Adrenal gland (tissue), 5 donors: Measurements from ENCODE around the gene MATR3.

Source experiments
- POLR2A ChIP-seq, 2 donors: fragments of 450-650 bp; IDR thresholded peaks; one replicate each; pipeline ENCODE4 v1.6.1; 2017; ENCODE audit warnings: antibody characterized with exemption in 2 of 2, mild to moderate bottlenecking in 2 of 2, moderate library complexity in 1 of 2
- TF ChIP-seq, protein P1 (sequence below), 6 experiments: fragments of 450-650 bp in 4 of 6; fragments of 200-600 bp in 2 of 6; sonication (generic) in 1 of 6; IDR thresholded peaks; 1 replicate in 5 of 6; 2 replicates in 1 of 6; pipeline versions ENCODE4 v1.5.1 to v1.8.0; 2016 to 2021; ENCODE audit warnings: antibody characterized with exemption in 6 of 6, mild to moderate bottlenecking in 2 of 6, moderate library complexity in 1 of 6
- donor health status: DM: no; HTN: no; CAD: no.

- TF ChIP-seq, protein P1, sequence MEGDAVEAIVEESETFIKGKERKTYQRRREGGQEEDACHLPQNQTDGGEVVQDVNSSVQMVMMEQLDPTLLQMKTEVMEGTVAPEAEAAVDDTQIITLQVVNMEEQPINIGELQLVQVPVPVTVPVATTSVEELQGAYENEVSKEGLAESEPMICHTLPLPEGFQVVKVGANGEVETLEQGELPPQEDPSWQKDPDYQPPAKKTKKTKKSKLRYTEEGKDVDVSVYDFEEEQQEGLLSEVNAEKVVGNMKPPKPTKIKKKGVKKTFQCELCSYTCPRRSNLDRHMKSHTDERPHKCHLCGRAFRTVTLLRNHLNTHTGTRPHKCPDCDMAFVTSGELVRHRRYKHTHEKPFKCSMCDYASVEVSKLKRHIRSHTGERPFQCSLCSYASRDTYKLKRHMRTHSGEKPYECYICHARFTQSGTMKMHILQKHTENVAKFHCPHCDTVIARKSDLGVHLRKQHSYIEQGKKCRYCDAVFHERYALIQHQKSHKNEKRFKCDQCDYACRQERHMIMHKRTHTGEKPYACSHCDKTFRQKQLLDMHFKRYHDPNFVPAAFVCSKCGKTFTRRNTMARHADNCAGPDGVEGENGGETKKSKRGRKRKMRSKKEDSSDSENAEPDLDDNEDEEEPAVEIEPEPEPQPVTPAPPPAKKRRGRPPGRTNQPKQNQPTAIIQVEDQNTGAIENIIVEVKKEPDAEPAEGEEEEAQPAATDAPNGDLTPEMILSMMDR (IDR thresholded peaks at IDR 0.05), result no peak
- no peak for TF ChIP-seq POLR2A (IDR thresholded peaks at IDR 0.05)
These were observed 4.0 kb downstream of the MATR3 start for GRCh38 chr5:139297439-139298133.
